ENCODE measurements around the gene AASDHPPT. TPM values are rescaled to one million over a fixed set of nuclear protein-coding genes. Genes with fewer than 3 reads are reported as not detected.

Gene AASDHPPT
- total and polyA plus RNA-seq, 8 donors = 3.5 to 60.1 (median 19.7) TPM

DNA sequence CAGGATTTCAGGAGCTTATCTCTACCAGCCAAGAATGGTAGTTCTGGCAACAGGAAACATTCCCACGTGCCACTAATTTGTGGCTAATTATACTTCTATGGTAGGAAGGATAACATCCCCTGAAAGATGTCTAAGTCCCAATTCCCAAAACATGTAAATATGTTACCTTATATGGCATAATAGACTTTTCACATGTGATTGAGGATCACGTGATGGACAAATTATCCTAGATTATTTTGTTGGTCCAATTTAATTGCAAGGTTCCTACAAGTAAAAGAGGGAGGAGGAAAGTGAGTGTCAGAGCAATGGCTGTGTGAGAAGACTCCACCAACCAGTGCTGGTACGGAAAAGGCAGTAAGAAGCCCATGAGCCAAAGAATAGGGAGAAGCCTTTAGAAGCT is 45.5 kb upstream of the AASDHPPT start:
- no peaks in the 10 kb centered on the region for H3K4me1 ChIP-seq
- H3K27ac ChIP-seq = no peak overlapping the region
- intact Hi-C loops (cut with DNase I; ENCODE audit: low total_unique reads) = no loop called here
- no peaks in the 10 kb centered on the region for H3K27me3 ChIP-seq
- H3K36me3 ChIP-seq = no peaks in the 10 kb centered on the region
- 72 to 86% (median 81%) methylated on average over 3 of the region's 3 CpGs for WGBS, 5 donors
- no peak for DNase-seq
- H3K4me3 ChIP-seq = no peak overlapping the region
- TF ChIP-seq POLR2A (IDR thresholded peaks at IDR 0.05) = no peak
- TF ChIP-seq POLR2AphosphoS5 (IDR thresholded peaks at IDR 0.05) = no peak
- TF ChIP-seq, protein P1, sequence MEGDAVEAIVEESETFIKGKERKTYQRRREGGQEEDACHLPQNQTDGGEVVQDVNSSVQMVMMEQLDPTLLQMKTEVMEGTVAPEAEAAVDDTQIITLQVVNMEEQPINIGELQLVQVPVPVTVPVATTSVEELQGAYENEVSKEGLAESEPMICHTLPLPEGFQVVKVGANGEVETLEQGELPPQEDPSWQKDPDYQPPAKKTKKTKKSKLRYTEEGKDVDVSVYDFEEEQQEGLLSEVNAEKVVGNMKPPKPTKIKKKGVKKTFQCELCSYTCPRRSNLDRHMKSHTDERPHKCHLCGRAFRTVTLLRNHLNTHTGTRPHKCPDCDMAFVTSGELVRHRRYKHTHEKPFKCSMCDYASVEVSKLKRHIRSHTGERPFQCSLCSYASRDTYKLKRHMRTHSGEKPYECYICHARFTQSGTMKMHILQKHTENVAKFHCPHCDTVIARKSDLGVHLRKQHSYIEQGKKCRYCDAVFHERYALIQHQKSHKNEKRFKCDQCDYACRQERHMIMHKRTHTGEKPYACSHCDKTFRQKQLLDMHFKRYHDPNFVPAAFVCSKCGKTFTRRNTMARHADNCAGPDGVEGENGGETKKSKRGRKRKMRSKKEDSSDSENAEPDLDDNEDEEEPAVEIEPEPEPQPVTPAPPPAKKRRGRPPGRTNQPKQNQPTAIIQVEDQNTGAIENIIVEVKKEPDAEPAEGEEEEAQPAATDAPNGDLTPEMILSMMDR (IDR thresholded peaks at IDR 0.05) = no peak
- TF ChIP-seq EP300 (IDR thresholded peaks at IDR 0.05) = no peak
- no peaks in the 10 kb centered on the region for H3K9me3 ChIP-seq

DNA sequence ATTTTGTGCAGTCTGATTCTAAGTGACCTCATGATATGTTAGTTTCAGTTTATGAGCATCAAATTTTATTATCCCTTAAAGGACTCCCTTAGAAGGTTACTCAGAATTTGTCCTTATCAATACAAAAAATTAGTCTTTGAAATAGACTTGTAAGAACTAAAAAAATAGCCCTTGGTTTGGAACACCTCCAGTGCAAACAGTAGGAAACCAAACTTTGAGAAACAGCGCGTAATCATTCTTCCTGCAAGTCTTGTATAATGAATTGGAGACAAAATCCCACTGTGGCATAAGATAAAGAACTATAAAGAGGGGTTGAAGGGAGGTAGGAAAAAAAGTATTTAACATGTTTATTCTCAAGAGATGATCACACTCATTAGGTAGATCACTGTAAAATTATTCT is 44.6 kb upstream of the AASDHPPT start:
- no peaks in the 10 kb centered on the region for H3K27me3 ChIP-seq

DNA sequence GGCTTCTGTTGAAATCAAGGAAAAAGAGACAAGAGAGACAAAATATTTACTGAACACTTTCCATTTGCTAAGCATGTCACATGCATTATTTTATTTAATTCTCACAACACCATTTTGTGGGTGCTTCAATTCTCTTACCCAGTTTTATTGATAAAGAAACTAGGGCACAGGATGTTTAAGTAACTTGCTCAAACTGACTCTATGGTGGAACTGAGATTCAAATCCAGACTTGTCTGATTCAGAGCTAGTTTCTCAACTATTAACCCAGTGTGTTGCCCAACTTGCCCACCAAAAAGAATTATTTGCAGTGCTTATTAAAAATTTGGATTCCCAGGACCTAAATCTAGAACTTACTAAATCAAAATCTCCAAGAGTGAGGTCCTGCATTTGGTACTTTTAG is 33.9 kb upstream of the AASDHPPT start:
- H3K4me3 ChIP-seq = no peak overlapping the region
- DNase-seq = no peak
- H3K4me1 ChIP-seq = no peaks in the 10 kb centered on the region
- no peaks in the 10 kb centered on the region for H3K9me3 ChIP-seq
- no peaks in the 10 kb centered on the region for H3K27me3 ChIP-seq
- no peak for TF ChIP-seq POLR2A (IDR thresholded peaks at IDR 0.05)
- no peak for TF ChIP-seq EP300 (IDR thresholded peaks at IDR 0.05)
- no peak for TF ChIP-seq POLR2AphosphoS5 (IDR thresholded peaks at IDR 0.05)
- TF ChIP-seq, protein P1 (IDR thresholded peaks at IDR 0.05) = no peak
- intact Hi-C loops (cut with DNase I; ENCODE audit: low total_unique reads) = no loop called here
- H3K27ac ChIP-seq = no peak overlapping the region
- H3K36me3 ChIP-seq = no peaks in the 10 kb centered on the region

More for the DNA sequence above, 44.6 kb upstream of the AASDHPPT start:
- no peak overlapping the region for H3K27ac ChIP-seq
- intact Hi-C loops (cut with DNase I; ENCODE audit: low total_unique reads) = no loop called here
- H3K4me1 ChIP-seq = no peaks in the 10 kb centered on the region
- TF ChIP-seq EP300 (IDR thresholded peaks at IDR 0.05) = no peak
- no peak for TF ChIP-seq POLR2AphosphoS5 (IDR thresholded peaks at IDR 0.05)
- TF ChIP-seq POLR2A (IDR thresholded peaks at IDR 0.05) = no peak
- TF ChIP-seq, protein P1 (IDR thresholded peaks at IDR 0.05) = no peak
- 27 to 59% (median 44%) methylated on average over 2 of the region's 2 CpGs for WGBS, 5 donors
- H3K9me3 ChIP-seq = no peaks in the 10 kb centered on the region
- H3K36me3 ChIP-seq = no peaks in the 10 kb centered on the region
- DNase-seq = no peak
- no peak overlapping the region for H3K4me3 ChIP-seq

DNA sequence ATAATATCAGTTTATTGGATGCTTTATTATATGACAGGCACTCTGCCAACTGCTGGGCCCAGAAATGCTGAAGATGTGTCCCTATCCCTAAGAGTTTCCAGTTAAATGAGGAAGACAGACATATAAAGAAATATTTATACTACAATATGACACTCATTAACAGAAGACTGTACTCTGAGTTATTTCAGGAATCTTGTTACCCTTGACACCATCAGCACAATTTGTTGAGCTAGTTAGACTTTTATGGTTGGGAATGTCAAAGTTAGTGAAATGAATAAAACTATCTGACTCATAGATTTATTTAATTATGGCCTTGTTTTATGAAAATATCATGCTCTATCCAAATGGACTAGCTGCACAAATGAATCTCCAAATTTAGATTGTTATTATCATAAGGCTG is 29.8 kb upstream of the AASDHPPT start:
- TF ChIP-seq, protein P1 (IDR thresholded peaks at IDR 0.05) = no peak
- TF ChIP-seq POLR2AphosphoS5 (IDR thresholded peaks at IDR 0.05) (no peak), EP300 (IDR thresholded peaks at IDR 0.05) (no peak), POLR2A (IDR thresholded peaks at IDR 0.05) (no peak)
- H3K9me3 ChIP-seq = no peaks in the 10 kb centered on the region

More for the DNA sequence above, 29.8 kb upstream of the AASDHPPT start:
- H3K36me3 ChIP-seq = no peaks in the 10 kb centered on the region
- H3K27me3 ChIP-seq = no peaks in the 10 kb centered on the region
- H3K4me3 ChIP-seq = no peak overlapping the region
- no peak for DNase-seq
- no peaks in the 10 kb centered on the region for H3K4me1 ChIP-seq
- intact Hi-C loops (cut with DNase I; ENCODE audit: low total_unique reads) = no loop called here
- no peak overlapping the region for H3K27ac ChIP-seq

Measured in stomach (tissue), 9 donors.